H1 (cell line): ENCODE data around the gene RELN.

ENCODE experiments used
- ATF3 ChIP-seq: IDR thresholded peaks from 2 replicates; pipeline ENCODE4 v1.6.1; 2011; ENCODE audit warnings: low read depth, mild to moderate bottlenecking, low read length; ENCODE audit not compliant: insufficient read depth
- CEBPB ChIP-seq: IDR thresholded peaks from 2 replicates; pipeline ENCODE4 v1.6.1; 2012; ENCODE audit warnings: low read depth, low read length
- CTCF ChIP-seq, 3 experiments: IDR thresholded peaks; 1 replicate in 2 of 3; 2 replicates in 1 of 3; pipeline versions ENCODE4 v1.5.1 to v1.6.1; 2011; ENCODE audit warnings: low read length in 3 of 3, mild to moderate bottlenecking in 3 of 3, inconsistent platforms in 2 of 3, low read depth in 1 of 3, moderate library complexity in 1 of 3; ENCODE audit not compliant: insufficient read depth in 1 of 3; ENCODE audit errors: control extremely low read depth in 1 of 3
- EP300 ChIP-seq, 2 experiments: IDR thresholded peaks; 1 replicate in 1 of 2; 2 replicates in 1 of 2; pipeline ENCODE4 v1.6.1; 2011 to 2012; ENCODE audit warnings: low read depth in 2 of 2, low read length in 2 of 2, mild to moderate bottlenecking in 2 of 2, borderline replicate concordance in 1 of 2, inconsistent platforms in 1 of 2, moderate library complexity in 1 of 2
- HDAC6 ChIP-seq: IDR thresholded peaks from one replicate; pipeline ENCODE4 v1.7.1; 2012; ENCODE audit warnings: low read depth, mild to moderate bottlenecking, inconsistent platforms, low read length, moderate library complexity
- JUN ChIP-seq: IDR thresholded peaks from 2 replicates; pipeline ENCODE4 v1.6.1; 2011; ENCODE audit warnings: low read depth, mild to moderate bottlenecking, improper control_type of control experiment, low read length
- POLR2A ChIP-seq, 2 experiments: IDR thresholded peaks; 1 replicate in 1 of 2; 2 replicates in 1 of 2; pipeline ENCODE4 v1.6.1; 2011; ENCODE audit warnings: low read depth in 2 of 2, low read length in 2 of 2, mild to moderate bottlenecking in 2 of 2; ENCODE audit errors: control extremely low read depth in 1 of 2
- SIN3A ChIP-seq, 2 experiments: IDR thresholded peaks in 1 of 2; conservative IDR thresholded peaks in 1 of 2; 2 replicates each; pipeline ENCODE4 v1.6.1; 2011 to 2012; ENCODE audit warnings: low read length in 2 of 2, improper control_type of control experiment in 1 of 2, low read depth in 1 of 2, mild to moderate bottlenecking in 1 of 2
- TEAD4 ChIP-seq: IDR thresholded peaks from 2 replicates; pipeline ENCODE4 v1.6.1; 2012; ENCODE audit warnings: low read depth, low read length, inconsistent platforms, mixed read lengths
- ZNF274 ChIP-seq: IDR thresholded peaks from 2 replicates; pipeline ENCODE4 v1.7.0; 2012; ENCODE audit warnings: low read length, borderline replicate concordance; ENCODE audit errors: extremely low read depth

GRCh38 chr7:103751311-103751880 lies 238.1 kb downstream of the RELN start:
- TF ChIP-seq EP300 (IDR thresholded peaks at IDR 0.05; ENCODE audit: borderline replicate concordance in 1 of 2, low read depth in 2 of 2, low read length in 2 of 2) (no peak), CTCF (IDR thresholded peaks at IDR 0.05; ENCODE audit: control extremely low read depth in 1 of 3, insufficient read depth in 1 of 3, low read depth in 1 of 3, low read length in 3 of 3) (no peak), CEBPB (no peak), POLR2A (IDR thresholded peaks at IDR 0.05; ENCODE audit: control extremely low read depth in 1 of 2, low read depth in 2 of 2, low read length in 2 of 2) (no peak), HDAC6 (no peak), ATF3 (no peak), SIN3A (conservative IDR thresholded peaks at IDR 0.05 in 1 of 2, IDR thresholded peaks at IDR 0.05 in 1 of 2; ENCODE audit: low read depth in 1 of 2, low read length in 2 of 2) (no peak), ZNF274 (no peak), TEAD4 (no peak), JUN (no peak)
